Measurements from ENCODE around the gene STOML1. TPM values are rescaled to one million over a fixed set of nuclear protein-coding genes. Genes with fewer than 3 reads are reported as not detected.

The STOML1 gene
- total and polyA plus RNA-seq, 2 experiments from 2014 or later, result 2.3 to 2.4 TPM

GRCh38 chr15:73954188-73955145 lies 37.6 kb downstream of the STOML1 start:
- peaks cover 17% of the 10 kb centered on the region for H3K27me3 Mint-ChIP-seq (ENCODE audit: insufficient read depth, low read depth, poor library complexity)
- no peak overlapping the region for H2AFZ ChIP-seq
- H3K4me3 ChIP-seq, result no peak overlapping the region
- H3K4me1 Mint-ChIP-seq, result peaks cover 22% of the 10 kb centered on the region
- H3K9me3 Mint-ChIP-seq, result no peaks in the 10 kb centered on the region
- no peaks in the 10 kb centered on the region for H3K36me3 ChIP-seq (ENCODE audit: insufficient read depth)
- ATAC-seq, result peak; percentile 2; the same call in 1 of the 3 replicates
- H3K4me3 Mint-ChIP-seq, result no peak overlapping the region
- no peaks in the 10 kb centered on the region; the same call in 2 of the 3 replicates for H3K36me3 Mint-ChIP-seq (ENCODE audit: low read depth)
- H4K20me1 ChIP-seq (replicated peaks; ENCODE audit: insufficient read depth), result no peaks in the 10 kb centered on the region
- no peaks in the 10 kb centered on the region for H3K9me2 ChIP-seq (ENCODE audit: insufficient read depth)
- no peak overlapping the region for H3K27ac ChIP-seq (ENCODE audit: low read depth)
- peaks cover 4% of the 10 kb centered on the region; the same call in 1 of the 2 replicates for H3K4me1 ChIP-seq (ENCODE audit: insufficient read depth)
- no peaks in the 10 kb centered on the region for H3F3A ChIP-seq (replicated peaks; ENCODE audit: low read depth)
- H3K79me2 ChIP-seq (replicated peaks; ENCODE audit: insufficient read depth), result no peaks in the 10 kb centered on the region
- H3K4me2 ChIP-seq, result no peak overlapping the region
- TF ChIP-seq ZNF331 (CRISPR knock-in tag; IDR thresholded peaks at IDR 0.05; ENCODE audit: low read depth) (no peak), EZH2 (IDR thresholded peaks at IDR 0.05; ENCODE audit: low read depth, unreplicated experiment) (no peak), ETS1 (IDR thresholded peaks at IDR 0.05) (no peak), POLR2AphosphoS5 (IDR thresholded peaks at IDR 0.05; ENCODE audit: low read depth) (no peak), ZNF462 (CRISPR knock-in tag; IDR thresholded peaks at IDR 0.05) (no peak), CTCF (conservative IDR thresholded peaks at IDR 0.05; ENCODE audit: low read depth in 2 of 2) (no peak), STAT1 (IDR thresholded peaks at IDR 0.05; ENCODE audit: unreplicated experiment) (no peak), ZNF114 (CRISPR knock-in tag; IDR thresholded peaks at IDR 0.05) (no peak), JUNB (IDR thresholded peaks at IDR 0.05; ENCODE audit: unreplicated experiment) (no peak), EZH2phosphoT487 (IDR thresholded peaks at IDR 0.05; ENCODE audit: unreplicated experiment) (no peak)
- no peaks in the 10 kb centered on the region for H3K27me3 ChIP-seq (ENCODE audit: insufficient read depth)
- no peak for DNase-seq (ENCODE audit: low spot score)
- H3K27ac Mint-ChIP-seq, result no peak overlapping the region
